ENCODE measurements around the gene LDB3. TPM values are rescaled to one million over a fixed set of nuclear protein-coding genes. Genes with fewer than 3 reads are reported as not detected.

Gene LDB3
- total RNA-seq, 6 donors from 2014 or later: 0.67 to 2.1 (median 1.1) TPM

DNA sequence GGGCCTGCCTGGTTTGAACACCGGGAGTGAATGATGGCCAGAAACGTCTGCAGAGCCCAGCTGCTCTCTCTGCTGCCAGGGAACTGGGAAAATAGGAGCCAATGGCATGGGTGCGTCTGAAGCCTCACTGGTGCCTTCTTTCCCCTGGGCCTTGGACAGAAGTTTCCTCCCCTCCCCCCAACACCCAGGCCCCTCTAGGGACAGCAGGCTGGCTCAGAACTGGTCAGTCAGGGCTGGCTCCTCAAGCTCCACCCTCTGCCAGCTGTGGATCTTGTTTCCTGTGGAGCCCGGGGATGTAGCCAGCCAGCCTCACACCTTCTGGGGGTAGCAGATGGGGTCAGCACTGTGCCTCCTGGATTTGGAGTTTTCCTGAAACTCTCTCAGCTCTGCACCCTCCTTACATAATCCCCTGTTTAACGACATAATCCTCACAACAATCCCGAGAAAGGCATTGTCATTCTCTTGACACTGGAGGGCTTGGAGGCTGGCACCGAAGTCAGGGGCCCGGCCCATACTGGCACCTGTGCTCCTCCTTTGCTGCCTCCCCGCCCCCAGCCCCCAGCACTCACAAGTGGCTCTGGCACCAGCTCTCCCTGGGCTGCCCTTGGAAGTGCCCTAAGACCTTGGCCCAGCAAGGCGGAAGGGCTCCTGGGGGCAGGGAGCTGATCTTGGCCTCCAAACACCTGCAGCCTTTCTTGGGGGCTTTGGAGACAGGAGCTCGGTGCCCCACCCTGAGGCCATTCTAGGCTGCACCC is 5.7 kb downstream of the LDB3 start:
- H3K27me3 ChIP-seq: no peaks in the 10 kb centered on the region
- H3K9me3 ChIP-seq: no peaks in the 10 kb centered on the region
- WGBS, 2 donors: 37 to 49% methylated on average over 10 to 11 of the region's 11 CpGs
- H3K4me3 ChIP-seq: no peak overlapping the region
- H3K4me1 ChIP-seq: peaks cover 0 to 11% (median 4%) of the 10 kb centered on the region in 4 donors
- H3K36me3 ChIP-seq: no peaks in the 10 kb centered on the region
- DNase-seq (no peak), ATAC-seq (ENCODE audit: low FRiP score in 2 of 2) (no peak)
- no peak for TF ChIP-seq POLR2A (IDR thresholded peaks at IDR 0.05)
- TF ChIP-seq, protein P1, sequence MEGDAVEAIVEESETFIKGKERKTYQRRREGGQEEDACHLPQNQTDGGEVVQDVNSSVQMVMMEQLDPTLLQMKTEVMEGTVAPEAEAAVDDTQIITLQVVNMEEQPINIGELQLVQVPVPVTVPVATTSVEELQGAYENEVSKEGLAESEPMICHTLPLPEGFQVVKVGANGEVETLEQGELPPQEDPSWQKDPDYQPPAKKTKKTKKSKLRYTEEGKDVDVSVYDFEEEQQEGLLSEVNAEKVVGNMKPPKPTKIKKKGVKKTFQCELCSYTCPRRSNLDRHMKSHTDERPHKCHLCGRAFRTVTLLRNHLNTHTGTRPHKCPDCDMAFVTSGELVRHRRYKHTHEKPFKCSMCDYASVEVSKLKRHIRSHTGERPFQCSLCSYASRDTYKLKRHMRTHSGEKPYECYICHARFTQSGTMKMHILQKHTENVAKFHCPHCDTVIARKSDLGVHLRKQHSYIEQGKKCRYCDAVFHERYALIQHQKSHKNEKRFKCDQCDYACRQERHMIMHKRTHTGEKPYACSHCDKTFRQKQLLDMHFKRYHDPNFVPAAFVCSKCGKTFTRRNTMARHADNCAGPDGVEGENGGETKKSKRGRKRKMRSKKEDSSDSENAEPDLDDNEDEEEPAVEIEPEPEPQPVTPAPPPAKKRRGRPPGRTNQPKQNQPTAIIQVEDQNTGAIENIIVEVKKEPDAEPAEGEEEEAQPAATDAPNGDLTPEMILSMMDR (IDR thresholded peaks at IDR 0.05): no peak
- TF ChIP-seq POLR2AphosphoS5 (IDR thresholded peaks at IDR 0.05): no peak
- no peak for TF ChIP-seq EP300 (IDR thresholded peaks at IDR 0.05)
- H3K27ac ChIP-seq: no peak overlapping the region

DNA sequence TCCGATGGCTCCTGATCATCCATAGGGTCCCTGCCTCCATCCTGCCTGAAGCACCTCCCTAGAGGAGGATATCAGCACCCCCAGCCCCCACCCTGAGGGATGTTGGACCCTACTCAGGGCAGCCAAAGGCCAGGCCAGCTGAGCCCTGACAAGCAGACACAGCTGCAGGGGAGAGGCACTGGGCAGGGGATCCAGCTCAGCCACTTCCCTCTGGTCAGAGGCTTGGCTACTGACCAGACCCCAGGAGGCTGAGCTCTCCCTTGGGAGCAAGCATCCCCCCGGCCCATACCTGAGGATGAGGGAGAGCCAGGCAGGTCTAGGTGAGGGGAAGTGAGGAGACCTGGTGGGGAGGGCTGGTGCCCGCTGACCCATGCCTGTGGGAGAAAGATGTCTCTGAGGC is 6.6 kb downstream of the LDB3 start:
- H3K27me3 ChIP-seq: no peaks in the 10 kb centered on the region
- no peak for DNase-seq
- no peak overlapping the region for H3K4me3 ChIP-seq
- H3K9me3 ChIP-seq: no peaks in the 10 kb centered on the region
- 80 to 100% methylated on average over 1 of the region's 3 CpGs for WGBS, 2 donors
- no peak overlapping the region for H3K27ac ChIP-seq
- TF ChIP-seq EP300 (IDR thresholded peaks at IDR 0.05) (no peak), POLR2A (IDR thresholded peaks at IDR 0.05) (no peak), POLR2AphosphoS5 (IDR thresholded peaks at IDR 0.05) (no peak)
- TF ChIP-seq, protein P1 (IDR thresholded peaks at IDR 0.05): no peak
- peaks cover 0 to 11% (median 4%) of the 10 kb centered on the region in 4 donors for H3K4me1 ChIP-seq
- H3K36me3 ChIP-seq: no peaks in the 10 kb centered on the region
- ATAC-seq (ENCODE audit: low FRiP score in 2 of 2): no peak

DNA sequence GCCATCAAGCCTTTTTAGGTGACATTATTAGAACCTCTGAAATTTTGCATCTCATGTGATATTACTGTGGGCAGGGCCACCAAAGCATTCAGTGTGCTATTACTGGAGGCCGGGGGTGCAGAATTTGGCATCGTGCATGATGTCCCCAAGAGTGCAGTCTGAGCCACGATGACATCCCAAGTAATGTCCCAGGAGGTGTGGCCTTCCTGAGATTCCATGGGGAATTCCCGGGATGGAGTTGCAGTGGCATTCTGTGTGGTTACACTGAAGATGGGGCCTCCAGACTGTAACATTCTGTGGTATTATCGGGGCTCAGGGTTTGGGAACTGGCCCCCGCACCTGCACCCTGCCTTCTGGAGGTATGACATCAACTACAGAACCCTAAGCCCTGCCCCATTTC is 9.1 kb downstream of the LDB3 start:
- Histone ChIP-seq H3K27ac (no peak overlapping the region), H3K4me1 (peaks cover 0 to 7% (median 4%) of the 10 kb centered on the region in 4 donors), H3K36me3 (no peaks in the 10 kb centered on the region), H3K4me3 (no peak overlapping the region), H3K9me3 (no peaks in the 10 kb centered on the region), H3K27me3 (no peaks in the 10 kb centered on the region)
- no peak for ATAC-seq (ENCODE audit: low FRiP score in 2 of 2)
- WGBS, 2 donors: 74 to 80% methylated on average over 5 to 6 of the region's 6 CpGs
- TF ChIP-seq POLR2AphosphoS5 (IDR thresholded peaks at IDR 0.05) (no peak), EP300 (IDR thresholded peaks at IDR 0.05) (no peak), POLR2A (IDR thresholded peaks at IDR 0.05) (no peak)
- TF ChIP-seq, protein P1 (IDR thresholded peaks at IDR 0.05): no peak
- no peak for DNase-seq

DNA sequence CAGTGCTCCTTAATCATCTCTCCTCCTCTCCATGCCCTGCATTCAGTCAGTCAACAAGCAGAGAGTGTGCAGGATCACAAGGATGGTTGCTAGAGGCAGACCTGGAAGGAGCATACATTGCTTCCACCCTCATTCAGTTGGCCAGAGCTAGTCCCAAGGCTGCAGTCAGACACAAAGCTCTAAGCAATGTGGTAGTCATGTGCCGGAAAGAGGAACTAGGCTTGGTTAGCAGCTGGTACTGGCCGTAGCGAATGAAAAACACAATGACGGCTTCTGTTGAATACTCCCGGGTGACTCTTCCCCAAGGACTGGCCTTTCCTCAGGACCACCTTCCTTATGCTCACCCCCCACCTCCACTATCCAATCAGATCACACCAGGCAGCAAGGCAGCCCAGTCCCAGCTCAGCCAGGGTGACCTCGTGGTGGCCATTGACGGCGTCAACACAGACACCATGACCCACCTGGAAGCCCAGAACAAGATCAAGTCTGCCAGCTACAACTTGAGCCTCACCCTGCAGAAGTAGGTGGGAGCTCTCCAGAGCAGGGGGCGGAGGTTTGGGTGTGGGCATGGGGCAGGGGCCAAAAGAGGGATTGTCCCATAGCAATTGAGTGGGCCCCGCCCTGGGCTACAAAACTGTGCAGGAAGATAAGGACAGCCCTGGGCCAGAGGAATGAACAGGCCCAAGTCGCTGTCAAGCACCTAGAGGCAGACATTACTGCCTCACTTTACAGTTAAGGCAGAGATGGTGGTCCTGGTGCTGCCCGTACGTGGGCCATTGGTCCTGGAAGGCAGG is 10.9 kb downstream of the LDB3 start:
- ATAC-seq (ENCODE audit: low FRiP score in 2 of 2) (no peak), DNase-seq (no peak)
- 81 to 92% methylated on average over 8 to 13 of the region's 13 CpGs for WGBS, 2 donors
- Histone ChIP-seq H3K36me3 (no peaks in the 10 kb centered on the region), H3K27ac (no peak overlapping the region), H3K9me3 (no peaks in the 10 kb centered on the region), H3K4me3 (no peak overlapping the region), H3K4me1 (peaks cover 0 to 2% (median under 1%) of the 10 kb centered on the region in 4 donors), H3K27me3 (no peaks in the 10 kb centered on the region)
- TF ChIP-seq, protein P1 (IDR thresholded peaks at IDR 0.05): no peak
- TF ChIP-seq EP300 (IDR thresholded peaks at IDR 0.05): no peak
- TF ChIP-seq POLR2A (IDR thresholded peaks at IDR 0.05): no peak
- TF ChIP-seq POLR2AphosphoS5 (IDR thresholded peaks at IDR 0.05): no peak

Data from upper lobe of left lung (tissue), 6 donors.